Activated CD4-positive, CD25-positive, alpha-beta regulatory T cell (primary cell): Measurements from ENCODE around the gene STEAP1B.

Experiments
- DNase-seq, 4 experiments: peaks; one replicate each; lab custom pipeline; 2025; lab: John Stamatoyannopoulos, UW

The STEAP1B gene

GRCh38 chr7:22430457-22430856 lies 69.5 kb downstream of the STEAP1B start:
- DNase-seq, result no peak

- DNase-seq, result no peak
These were observed 70.6 kb downstream of the STEAP1B start for GRCh38 chr7:22429386-22429785.

DNA sequence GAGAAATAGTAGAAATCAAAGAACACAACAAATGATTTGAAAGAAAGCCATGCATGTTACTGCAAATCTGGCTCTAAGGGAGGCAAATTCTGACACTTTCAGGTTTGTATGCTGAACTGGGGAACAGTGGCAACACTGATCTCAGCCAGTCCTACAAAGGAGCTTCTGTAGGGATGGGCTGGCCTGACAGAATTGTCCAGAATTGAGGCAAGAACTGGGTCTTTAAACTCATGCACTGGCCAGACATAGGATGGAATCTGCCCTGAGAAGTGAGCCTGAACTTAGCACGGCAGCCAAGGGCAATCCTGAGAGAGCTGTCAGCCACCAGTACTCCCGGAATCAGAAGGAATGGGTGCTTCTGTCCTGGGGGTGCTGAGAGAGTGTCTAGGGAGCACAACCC lies 72.1 kb downstream of the STEAP1B start:
- no peak for DNase-seq

- DNase-seq, result no peak
These were observed 72.9 kb downstream of the STEAP1B start for GRCh38 chr7:22427104-22427503.

DNA sequence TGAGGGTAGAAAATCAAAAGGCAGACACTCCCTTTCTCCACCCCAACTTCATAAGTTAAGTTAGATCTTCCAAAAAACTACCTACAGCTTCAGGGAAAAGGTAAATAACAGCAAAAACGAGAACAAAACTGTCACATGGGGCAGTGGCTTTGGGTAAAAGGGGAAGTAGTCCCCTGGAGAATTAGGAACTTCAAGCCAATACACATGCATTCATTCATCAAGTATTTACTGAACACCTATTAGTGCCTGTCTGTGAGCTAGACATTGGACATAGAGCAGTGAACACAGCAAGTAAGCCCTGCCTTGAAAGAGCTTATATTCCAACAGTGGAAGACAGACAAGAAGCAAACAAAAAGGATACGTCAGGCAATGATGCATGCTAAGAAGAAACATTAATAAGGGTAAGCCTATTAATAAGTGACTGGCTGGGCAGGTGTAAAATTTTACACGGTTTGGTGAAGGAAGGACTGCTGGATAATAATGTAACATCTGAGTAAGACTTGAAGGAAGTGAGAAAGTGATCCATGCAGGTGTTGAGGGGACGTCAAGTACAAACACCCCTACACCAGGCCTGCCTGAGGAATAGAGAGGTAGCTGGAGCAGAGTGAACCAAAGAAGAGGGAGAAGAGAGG lies 73.4 kb downstream of the STEAP1B start:
- no peak for DNase-seq

GRCh38 chr7:22425361-22425760 lies 74.6 kb downstream of the STEAP1B start:
- no peak for DNase-seq

DNA sequence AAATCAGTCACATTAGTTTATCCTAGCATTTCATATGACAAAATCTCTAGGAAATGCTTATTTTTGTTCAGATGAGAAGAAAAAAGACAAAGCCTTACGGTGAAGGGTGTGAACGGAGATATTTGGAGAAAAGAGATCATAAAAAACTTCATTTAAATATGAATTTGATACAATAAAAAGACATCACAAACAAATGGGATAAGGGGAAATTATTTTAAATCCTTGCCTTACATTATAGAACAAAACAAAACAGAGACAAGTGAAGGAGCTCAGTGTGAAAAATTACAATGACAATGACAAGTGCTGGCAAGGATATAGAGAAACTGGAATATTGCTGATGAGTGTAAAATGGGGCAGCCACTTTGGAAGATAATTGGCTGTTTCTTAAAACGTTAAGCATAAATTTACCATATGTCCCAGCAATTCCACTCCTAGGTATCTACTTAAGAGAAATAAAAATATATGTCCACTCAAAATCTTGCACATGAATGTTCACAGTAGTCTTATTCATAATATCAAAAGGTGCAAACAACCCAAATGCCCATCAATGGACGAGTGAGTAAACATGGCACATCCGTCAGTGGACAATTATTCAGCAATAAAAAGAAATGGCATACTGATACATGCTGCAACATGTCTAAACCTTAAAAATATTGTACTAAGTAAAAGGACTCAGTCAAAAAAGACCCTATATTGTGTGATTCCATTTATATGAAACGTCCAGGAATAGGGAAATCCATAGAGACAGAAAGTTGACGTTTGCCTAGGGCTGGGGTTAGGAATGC lies 77.0 kb downstream of the STEAP1B start:
- DNase-seq, result no peak

DNA sequence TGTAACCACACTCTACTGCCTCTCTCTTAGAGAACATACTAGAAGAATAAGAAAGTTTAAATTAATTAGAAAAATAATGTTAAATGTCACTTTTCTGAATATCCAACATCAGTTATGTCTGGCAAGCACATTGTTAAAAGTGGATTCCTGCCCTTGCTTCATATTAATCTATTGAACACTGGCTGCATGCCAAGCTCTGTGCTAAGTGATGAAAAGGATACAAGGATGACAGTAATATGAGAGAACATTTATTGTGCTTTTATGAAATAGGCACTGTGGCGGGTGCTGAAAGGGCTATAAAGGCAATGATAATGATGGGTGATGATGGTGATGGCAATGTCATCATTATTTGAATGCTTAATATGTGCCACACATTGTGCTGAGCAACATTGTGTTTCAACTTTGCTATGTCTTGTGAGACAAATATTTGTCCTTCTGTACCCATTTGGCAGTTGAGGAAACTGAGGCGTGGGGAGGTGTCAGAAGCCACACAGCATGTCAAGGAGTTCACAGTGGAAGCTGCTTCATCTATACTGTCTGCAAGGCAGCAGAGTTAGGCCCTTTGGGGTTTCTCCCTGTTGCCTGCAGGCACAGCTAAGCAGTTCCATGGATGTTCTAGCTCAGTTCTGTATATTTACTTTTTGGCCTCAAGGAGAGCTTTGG lies 78.9 kb downstream of the STEAP1B start:
- no peak for DNase-seq

- DNase-seq, result no peak
These were observed 80.0 kb downstream of the STEAP1B start for GRCh38 chr7:22420008-22420407.

- DNase-seq, result no peak
These were observed 80.5 kb downstream of the STEAP1B start for GRCh38 chr7:22419488-22419887.

- DNase-seq, result no peak
These were observed 81.5 kb downstream of the STEAP1B start for GRCh38 chr7:22418251-22419046.

GRCh38 chr7:22417841-22418240 lies 82.1 kb downstream of the STEAP1B start:
- no peak for DNase-seq

DNA sequence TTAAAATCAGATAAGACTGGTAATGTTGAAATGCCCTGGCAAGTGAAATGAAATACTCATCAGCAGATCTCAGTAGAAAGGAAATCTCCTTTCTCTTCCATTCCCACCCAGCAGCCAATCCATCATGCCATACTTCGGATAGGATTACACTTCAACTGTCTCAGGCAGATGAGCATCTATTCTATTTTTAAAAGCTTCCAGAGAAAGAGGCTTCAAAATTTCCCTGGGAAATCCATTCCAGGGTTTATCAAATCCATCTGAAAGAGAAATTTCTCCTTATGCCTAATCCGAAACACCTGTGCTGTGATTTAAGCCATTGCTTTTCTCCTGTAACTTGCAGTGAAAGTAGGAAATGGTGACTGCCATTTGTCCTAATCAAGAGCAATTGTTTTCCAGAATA lies 82.6 kb downstream of the STEAP1B start:
- no peak for DNase-seq

- no peak for DNase-seq
These were observed 85.6 kb downstream of the STEAP1B start for GRCh38 chr7:22414424-22414823.

DNA sequence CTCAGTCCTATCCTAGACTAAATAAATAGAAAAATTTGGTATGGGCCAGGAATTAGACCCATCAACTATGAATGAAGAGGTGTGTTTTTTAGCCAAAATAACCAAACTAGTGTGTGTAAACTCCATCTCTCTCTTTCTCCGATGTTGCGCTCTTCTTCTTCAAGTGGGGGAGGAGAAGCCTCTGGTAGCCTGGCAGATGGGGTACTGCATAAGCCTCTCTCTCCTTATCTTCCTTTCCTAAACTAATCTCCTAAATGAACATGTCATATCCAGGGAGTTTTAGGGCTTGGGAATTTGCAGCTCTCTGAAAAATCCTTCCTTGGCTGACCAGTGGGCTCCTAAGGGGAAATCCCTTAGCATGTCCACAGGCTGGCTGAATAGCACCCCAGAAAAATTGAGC lies 86.8 kb downstream of the STEAP1B start:
- DNase-seq, result no peak

DNA sequence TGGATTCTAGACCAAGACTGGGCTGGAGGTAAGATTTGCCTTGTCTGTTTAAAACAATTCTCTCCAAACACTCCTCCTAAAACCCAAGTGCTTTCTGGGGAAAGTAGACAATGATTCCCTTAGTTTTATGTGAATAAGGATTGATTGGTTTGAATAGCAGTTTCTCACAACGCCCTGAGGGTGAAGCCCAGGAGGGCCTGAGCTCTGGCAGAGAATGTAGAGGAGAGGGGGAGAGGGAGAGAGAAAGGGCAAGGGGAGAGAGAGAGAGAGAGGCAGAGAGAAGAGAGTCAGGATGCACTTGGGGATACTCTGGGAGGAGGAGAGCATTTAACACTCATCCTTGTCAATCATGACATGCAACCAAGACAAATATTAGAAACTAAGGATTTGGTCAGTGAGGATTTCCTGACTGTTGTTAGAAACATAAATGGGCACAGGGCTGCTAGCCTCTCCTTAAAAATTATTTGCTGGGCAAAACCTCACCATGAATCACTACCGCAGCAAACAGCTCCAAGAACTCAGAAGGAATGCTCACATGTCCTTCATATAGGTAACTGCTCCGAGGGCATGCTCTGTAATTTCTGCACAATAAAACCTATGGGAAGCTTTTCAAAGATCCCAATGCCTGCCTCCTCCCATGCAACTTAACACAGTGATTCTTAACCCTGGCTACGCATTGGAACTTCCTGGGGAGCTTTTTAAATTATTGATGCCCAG lies 87.9 kb downstream of the STEAP1B start:
- no peak for DNase-seq

GRCh38 chr7:22406715-22407114 lies 93.3 kb downstream of the STEAP1B start:
- no peak for DNase-seq

DNA sequence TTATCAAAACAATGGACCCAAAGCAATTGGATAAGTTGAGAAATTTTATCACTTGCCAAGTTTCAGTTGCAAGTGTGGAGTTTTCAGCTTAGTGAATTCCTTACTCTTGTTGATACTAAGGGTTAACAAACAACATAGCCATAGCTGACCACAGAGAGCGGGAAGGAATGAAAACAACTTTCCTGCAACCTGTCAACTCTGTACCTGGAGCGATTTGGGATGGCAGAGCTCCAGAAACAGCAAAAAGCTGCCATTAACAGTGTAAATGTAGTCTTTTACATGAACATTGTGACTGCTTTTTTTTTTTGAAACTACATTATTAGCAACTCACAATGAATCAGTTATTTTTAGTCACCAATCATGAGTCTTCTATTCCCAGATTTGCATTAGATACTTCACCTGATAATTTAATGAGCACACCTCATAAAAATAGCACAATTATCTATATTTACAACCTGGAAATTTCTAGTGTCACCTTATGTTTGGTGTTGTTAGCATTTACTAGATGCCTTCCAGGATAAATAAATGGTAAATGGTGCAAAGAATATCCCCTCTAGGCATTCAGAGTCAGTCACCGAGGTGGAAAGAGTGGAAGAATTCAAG lies 95.5 kb downstream of the STEAP1B start:
- no peak for DNase-seq

DNA sequence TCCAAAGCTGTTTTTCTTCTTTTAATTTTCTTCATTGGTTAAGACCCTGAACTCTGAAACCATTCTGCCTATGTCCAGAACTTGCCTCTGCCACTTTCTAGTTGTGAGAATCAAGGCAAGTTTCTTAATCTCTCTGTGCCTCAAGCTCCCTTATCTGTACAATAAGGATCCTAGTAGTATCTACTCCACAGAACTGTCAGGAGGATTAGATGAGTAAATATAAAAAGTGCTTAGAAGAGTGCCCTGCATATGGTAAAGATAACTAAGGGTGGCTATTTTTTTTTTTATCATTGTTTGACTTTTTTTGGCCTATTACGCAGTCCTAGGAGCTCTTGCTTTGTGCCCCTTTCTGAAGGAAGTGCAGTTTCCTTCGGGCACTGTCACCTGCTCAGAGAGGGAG lies 96.6 kb downstream of the STEAP1B start:
- no peak for DNase-seq

DNA sequence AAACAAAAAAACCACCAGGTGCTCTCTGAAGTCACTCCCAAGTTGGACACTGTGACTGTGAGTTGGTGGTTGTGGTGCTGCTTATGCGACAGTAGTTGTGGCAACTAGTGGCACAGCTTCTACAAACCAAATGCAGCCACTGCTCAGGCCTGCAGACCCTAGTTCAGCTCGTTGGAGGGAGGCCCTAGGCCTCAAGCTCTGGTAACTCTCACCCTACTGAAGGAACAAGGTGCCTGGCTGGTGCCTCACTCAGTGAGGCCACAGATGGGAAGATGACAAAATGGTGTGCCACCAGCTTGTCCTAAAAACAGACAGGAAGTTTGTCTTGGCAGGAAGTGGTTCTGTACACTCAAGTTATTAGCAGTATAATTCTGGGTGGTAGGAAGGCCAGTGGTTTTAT lies 97.7 kb downstream of the STEAP1B start:
- DNase-seq, result no peak

DNA sequence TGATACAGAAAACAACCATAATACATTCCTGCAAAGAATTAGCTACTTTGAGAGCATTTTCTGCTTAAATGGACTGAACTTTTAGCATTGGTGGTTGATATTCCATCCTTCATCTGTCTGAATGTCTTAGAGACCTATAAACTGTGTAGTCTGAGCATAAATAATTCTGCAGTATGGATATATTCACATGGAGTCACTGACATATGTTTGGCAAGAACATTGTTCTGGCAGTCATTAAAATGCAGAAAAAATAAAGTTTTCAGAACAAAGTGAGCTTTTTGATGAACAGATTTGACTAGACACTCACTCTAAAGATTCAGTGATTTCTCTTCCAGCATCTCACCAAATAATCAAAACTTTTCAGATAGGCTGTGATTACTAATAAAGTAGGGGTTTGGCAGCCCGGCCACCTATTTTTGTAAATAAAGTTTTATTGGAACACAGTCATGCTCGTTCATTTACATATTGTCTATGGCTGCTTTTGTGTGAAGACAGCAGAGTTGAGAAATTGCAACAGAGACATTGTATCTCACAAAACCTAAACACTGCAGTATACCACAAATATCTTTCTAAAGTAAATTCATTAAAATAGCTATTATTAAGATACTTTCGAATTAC lies 98.9 kb downstream of the STEAP1B start:
- DNase-seq, result no peak
